Stimulated activated CD4-positive, alpha-beta T cell treated with anti-CD3 and anti-CD28 coated beads, Interleukin-15, amount 100 ng/mL, for 1 hour (primary cell): ENCODE measurements around the gene IGFBP5.

Experiments
- DNase-seq, 2 donors: peaks; one replicate each; pipeline ENCODE4 v3.0.0-alpha.2; 2020; ENCODE audit warnings: low read depth in 1 of 2, low spot score in 1 of 2

The IGFBP5 gene

DNA sequence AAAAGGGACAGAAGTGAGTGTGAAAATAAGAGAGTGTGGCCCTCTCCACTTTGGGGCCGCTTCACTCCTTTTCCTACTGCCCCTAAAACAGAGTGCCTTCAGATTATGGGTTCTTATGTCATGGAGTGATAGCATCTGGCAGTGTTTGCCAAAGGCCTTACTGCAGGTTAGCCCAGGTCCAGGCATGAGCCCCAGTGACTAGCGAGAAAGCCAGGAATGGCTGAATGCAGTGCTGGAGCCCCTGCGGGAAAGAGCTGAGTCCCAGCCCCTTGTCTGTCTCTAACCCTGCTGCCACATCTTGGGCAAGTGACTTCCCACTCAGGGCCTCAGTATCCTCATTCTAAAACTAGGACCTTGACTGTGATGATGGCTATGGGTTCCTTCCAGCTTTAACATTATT is 6.0 kb downstream of the IGFBP5 start:
- DNase-seq = no peak

DNA sequence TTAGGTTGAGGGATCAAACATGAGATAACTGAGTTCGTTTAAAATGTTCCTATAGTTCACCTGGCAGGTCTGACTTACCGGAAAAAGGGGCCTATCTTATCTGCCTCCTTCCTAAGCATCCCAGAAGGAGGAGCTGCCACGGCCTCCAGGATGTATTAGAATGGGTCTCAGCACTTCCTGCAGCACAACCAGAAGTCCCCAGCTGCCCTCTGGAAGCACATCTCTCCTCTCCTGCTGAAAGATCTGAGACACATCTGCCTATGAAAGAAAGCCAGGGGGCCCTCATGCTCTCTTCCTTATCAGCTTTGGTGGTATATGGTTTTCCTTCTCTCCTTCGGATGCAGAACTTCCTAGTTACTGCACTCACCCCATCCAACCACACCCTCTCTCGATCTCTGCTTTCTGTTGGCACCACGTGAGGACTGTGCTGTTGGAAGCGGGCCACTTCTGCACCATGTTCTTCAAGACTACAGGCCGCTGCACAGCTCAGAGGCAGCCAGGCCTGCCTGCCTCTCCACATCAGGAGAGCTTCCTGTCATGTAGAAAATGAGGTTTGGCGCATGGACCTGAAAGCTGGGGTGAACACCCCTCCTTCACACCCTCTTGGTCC is 6.5 kb downstream of the IGFBP5 start:
- no peak for DNase-seq

DNA sequence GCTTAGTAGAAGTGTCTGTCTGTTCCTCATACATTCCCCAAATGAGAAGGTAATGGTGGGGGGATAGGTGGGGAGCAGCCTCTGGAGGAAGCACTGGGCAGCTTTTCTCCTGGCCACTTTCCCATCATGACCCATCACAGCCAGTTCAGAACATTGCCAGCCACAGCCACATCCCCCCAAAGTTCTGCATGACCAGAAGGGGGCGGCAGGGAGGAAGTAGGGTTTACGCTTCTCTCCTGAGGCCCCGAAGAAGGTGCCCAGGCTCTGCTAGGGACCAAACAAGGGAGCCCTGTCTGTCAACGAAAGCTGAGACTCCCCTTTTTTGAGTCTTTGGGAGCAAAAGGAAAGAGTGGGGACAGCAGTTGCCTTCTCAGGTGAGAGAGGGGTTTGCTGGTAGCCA is 7.7 kb downstream of the IGFBP5 start:
- no peak for DNase-seq

GRCh38 chr2:216687111-216687510 is 8.2 kb downstream of the IGFBP5 start:
- no peak for DNase-seq

DNA sequence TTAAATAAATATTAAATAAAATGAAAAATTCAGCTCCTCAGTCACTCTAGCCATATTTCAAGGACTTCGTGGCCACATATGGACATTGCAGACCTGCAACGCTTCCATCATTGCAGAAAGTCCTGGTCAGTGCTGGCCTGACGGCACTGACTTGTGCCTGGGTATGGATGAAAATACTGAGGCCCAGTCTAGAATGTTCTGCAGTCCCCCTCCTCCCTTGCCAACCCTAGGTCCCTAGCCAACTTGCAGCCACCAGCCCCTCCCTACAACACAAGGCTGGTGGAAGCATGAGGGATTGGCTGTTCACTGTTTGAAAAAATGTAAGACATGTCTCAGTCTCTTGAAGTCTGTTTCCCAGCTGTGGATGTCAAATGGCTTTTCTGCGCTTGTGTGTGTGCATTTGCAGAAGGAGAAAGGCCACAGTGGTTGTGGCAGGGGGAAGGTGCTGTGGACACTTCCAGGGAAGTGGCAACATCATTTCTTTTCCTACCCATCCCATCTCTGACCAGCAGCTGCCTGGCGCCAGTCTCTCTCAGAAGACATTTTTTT is 9.9 kb downstream of the IGFBP5 start:
- DNase-seq = no peak

DNA sequence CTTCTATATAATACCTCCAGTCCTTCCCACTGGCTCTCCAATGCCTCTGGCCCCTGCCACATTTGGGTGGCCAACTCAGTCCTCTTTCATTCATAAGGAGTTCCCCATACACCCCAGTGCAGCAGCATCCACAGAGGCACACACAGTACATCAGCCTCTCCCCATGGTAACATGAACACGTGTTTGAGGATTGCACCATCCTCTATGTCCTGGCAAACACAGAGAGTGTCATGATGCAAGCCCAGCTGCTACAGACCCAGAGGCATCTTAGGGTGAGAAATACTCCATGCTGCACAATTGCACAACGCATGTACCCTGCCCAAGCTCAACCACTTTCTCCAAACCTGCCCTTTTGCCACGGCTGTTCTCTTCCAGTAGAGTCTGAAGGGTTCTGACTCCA is 11.5 kb downstream of the IGFBP5 start:
- no peak for DNase-seq

GRCh38 chr2:216681683-216682082 is 13.7 kb downstream of the IGFBP5 start:
- no peak for DNase-seq

- DNase-seq = no peak
These were observed 14.3 kb downstream of the IGFBP5 start for GRCh38 chr2:216680951-216681629.

DNA sequence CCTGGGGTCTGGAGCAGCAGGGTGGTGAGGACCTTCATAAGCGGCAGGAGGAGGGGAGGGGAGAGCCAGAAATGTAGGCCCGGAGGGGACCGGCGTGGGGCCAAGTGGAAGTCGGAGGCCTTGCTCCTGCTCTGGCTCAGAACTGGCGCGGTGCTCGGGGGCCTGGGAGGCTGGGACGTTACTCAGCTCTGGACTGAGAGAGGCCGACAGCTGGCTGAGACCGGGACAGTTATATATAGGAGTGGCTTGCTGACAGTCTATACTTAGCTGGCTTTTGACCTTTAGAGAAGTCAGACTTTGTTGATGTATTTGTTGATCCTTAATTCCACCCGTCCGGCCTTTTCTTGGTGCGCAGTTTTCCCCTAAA is 15.7 kb downstream of the IGFBP5 start:
- DNase-seq = no peak

DNA sequence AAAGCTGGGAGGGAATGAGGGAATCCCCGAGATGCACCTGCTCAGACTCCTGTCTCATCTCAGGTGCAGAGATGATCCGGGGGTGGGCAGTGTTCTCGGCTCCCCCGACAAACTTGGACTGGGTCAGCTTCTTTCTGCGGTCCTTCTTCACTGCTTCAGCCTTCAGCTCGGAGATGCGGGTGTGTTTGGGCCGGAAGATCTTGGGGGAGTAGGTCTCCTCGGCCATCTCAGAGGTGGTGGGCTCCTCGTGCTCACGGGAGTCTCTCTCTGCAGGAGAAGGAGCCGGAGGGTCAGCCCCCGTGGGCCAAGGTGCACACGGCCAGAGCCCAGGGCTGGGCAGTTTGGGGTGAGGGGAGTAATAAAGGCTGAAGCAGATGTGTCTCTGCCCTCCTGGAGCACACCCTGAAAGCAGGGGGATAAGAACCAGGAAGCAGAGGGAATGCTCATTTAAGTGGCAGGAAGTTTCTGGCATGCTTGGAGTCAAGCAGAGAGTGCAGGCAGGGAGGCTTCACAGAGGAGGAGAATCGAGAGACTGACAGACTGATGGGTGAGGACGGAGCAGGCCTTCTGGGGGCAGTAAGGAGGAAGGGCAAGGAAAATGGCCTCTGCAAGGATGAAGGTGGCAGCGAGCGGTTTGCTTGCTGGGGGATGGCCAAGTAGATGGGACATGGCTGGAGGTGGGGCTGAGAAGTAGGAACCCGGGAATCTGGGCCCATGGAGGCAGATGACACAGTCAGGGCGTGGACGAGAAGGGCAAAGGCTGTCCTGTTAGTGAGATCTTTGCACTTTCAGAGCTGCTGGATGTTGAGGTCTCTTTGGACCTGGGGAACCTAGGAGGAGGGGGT is 16.3 kb downstream of the IGFBP5 start:
- DNase-seq = no peak

GRCh38 chr2:216678098-216678465 is 17.3 kb downstream of the IGFBP5 start:
- no peak for DNase-seq

GRCh38 chr2:216677439-216678097 is 17.8 kb downstream of the IGFBP5 start:
- no peak for DNase-seq

- no peak for DNase-seq
These were observed 18.7 kb downstream of the IGFBP5 start for GRCh38 chr2:216676630-216677029.

GRCh38 chr2:216674376-216674775 is 21.0 kb downstream of the IGFBP5 start:
- no peak for DNase-seq

DNA sequence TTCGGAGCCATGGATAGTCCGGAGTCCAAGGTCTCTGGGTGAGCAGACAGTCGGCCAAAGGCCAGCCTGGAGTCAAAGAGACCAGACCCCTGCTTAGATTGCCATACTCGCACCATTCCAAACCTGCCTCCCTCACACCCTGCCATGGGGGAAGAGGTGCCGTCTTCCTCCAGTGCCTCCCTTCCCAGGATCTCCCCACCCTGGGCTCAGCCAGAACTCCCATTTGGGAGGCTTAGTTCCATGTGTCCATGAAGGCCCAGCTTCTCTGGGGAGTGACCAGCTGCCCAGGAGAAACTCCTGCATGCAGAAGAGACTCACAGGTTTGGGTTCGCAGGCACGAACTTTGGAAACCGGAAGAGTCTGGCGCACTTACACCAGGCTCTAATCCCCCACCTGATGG is 21.7 kb downstream of the IGFBP5 start:
- no peak for DNase-seq

DNA sequence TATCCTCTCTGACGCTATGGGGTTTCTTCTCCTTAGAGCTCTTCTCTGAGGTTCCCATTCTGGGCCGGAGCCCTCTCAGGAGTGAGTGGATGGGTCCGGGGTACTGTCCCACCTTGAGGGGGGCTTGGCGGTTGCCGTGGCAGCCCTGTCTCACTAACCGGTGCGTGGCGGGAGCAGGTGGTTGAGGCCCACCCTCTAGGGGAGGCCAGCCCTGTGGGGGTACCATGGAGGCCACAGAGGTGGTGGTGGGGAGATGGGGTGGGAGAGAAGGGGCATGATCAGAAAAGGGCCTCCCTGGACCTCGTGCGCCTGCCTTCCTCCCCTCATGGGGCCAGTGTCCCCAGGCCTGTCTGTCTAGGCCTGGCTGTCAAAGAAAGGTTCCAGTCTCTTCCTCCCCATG is 22.3 kb downstream of the IGFBP5 start:
- no peak for DNase-seq

DNA sequence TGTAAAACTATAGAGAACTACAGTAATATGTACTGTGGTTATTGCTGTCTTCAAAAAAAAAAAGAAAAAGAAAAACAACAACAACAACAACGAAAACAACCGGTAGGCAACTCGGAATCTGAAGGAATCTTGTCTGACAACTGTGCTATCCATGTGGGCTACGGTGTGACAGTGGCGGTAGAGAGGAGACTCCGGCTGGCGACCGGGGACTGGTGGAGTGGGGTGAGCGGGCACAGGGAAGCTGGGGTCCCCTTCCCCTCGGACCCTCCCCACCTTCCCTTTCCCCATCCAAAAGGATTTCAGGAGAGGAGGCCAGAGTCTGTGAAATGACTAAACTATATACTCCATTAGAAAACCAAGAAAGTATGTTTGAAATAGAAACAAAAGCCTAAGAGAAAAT is 22.9 kb downstream of the IGFBP5 start:
- no peak for DNase-seq

DNA sequence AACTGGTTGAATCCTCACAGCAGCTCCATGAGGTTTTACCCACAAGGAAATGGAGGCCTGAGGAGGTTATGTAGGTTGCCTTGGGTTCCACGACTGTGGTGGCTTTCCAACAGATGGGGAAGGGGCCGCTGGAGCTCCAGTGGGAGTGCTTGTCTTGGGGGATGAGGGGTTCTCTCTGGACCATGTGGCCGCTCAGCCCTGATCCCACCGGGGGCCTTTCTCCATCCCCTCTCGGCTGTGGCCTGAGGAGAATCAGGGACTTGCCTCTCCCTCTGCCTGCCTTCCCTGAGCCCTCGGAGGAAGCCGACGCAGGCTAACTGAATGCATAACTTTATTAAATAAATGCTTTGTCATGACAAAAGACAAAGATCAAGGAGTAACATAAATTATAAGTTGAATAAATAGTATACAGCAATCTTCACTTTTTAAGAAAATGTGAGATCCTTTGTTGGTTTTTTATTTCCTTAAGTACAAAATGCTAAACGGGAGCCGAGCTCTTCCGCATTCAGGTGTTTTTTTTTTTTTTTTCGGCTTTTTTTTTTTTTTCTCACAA is 23.5 kb downstream of the IGFBP5 start:
- no peak for DNase-seq

DNA sequence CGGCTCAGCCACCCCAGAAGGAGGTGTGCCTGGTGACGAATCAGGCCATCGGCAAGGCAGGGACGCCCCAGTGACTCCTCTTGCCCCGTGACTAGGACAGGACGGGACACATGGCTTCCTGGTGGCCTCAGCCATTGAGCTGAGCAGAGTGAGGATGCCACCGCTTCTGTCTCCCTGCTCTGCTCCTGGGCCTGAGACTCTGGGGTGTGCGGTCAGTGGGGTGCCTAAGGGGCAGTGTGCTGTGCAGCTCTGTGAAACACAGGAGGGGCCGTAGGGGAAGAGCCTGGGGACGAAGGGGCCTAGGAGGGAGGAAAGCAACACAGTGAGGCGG is 24.3 kb downstream of the IGFBP5 start:
- DNase-seq = no peak

- no peak for DNase-seq
These were observed 24.9 kb downstream of the IGFBP5 start for GRCh38 chr2:216670266-216671080.
